Lung (tissue), 12 donors: ENCODE measurements around the gene TMEM125. TPM values are rescaled to one million over a fixed set of nuclear protein-coding genes. Genes with fewer than 3 reads are reported as not detected.

Experiments used
- ATAC-seq: fragments of 200-7000 bp; cut with Tn5 transposase; one replicate; pipeline ENCODE4 v1.9.1; 2020; ENCODE audit warnings: moderate number of reproducible peaks; ENCODE audit not compliant: insufficient read depth, low FRiP score
- DNase-seq, 3 donors: peaks; one replicate each; pipeline ENCODE4 v3.0.0-alpha.2; 2013 to 2017
- H3K27ac ChIP-seq, 2 donors: one replicate each; pipeline ENCODE4 v1.5.1; 2013; ENCODE audit warnings: mild to moderate bottlenecking in 2 of 2, moderate library complexity in 2 of 2, control low read depth in 1 of 2, inconsistent platforms in 1 of 2, low read depth in 1 of 2, low read length in 1 of 2
- H3K27me3 ChIP-seq, 3 donors: one replicate each; pipeline ENCODE4 v1.5.1; 2013; ENCODE audit warnings: low read length in 2 of 3; ENCODE audit not compliant: control insufficient read depth in 3 of 3, insufficient read depth in 3 of 3
- H3K36me3 ChIP-seq, 4 donors: one replicate each; pipeline ENCODE4 v1.5.1; 2013; ENCODE audit warnings: low read length in 4 of 4, mild to moderate bottlenecking in 1 of 4, moderate library complexity in 1 of 4; ENCODE audit not compliant: control insufficient read depth in 4 of 4, insufficient read depth in 4 of 4
- H3K4me1 ChIP-seq, 5 donors: one replicate each; pipeline ENCODE4 v1.5.1; 2013; ENCODE audit warnings: low read length in 5 of 5, mild to moderate bottlenecking in 2 of 5, moderate library complexity in 1 of 5; ENCODE audit not compliant: control insufficient read depth in 5 of 5, insufficient read depth in 5 of 5
- H3K4me3 ChIP-seq: one replicate; pipeline ENCODE4 v1.5.1; 2013; ENCODE audit warnings: mild to moderate bottlenecking, control low read depth, moderate library complexity
- H3K9ac ChIP-seq, 2 donors: one replicate each; pipeline ENCODE4 v1.5.1; 2013; ENCODE audit warnings: low read length in 2 of 2, control low read depth in 1 of 2; ENCODE audit not compliant: insufficient read depth in 1 of 2
- H3K9me3 ChIP-seq, 4 donors: one replicate each; pipeline ENCODE4 v1.5.1; 2013; ENCODE audit warnings: low read length in 3 of 4, mild to moderate bottlenecking in 1 of 4, moderate library complexity in 1 of 4; ENCODE audit not compliant: control insufficient read depth in 4 of 4, insufficient read depth in 3 of 4
- WGBS, 2 donors: extraction: QIAGEN DNeasy Blood & Tissue Kit; methylation state at CpG; one replicate each; pipeline ENCODE4 v1.1.7; 2013; 5-methylcytosine and 5-hydroxymethylcytosine counted together
- polyA plus RNA-seq, 2 donors: library from polyadenylated mRNA; stranded (reverse); fragments of 200-250 nt; gene quantifications; one replicate each; pipeline ENCODE4 v1.2.1, GENCODE V29; 2013
- total RNA-seq, 2 donors: library from RNA; depleted of rRNA in 1 of 2; stranded (reverse); fragments of >200 nt in 1 of 2; gene quantifications; one replicate each; pipeline ENCODE4 v1.2.1, GENCODE V29; 2014 to 2021
- TF ChIP-seq, protein P1 (sequence below): IDR thresholded peaks from 2 replicates; pipeline ENCODE4 v1.5.1; 2012; ENCODE audit warnings: mild to moderate bottlenecking; ENCODE audit errors: control extremely low read depth, extremely low read depth
- donor health status: control.
- donor health status: control.
- donor health status: Bipolar disorder and iron deficiency.
- donor health status: healthy.
- donor health status: DM: yes; HTN: yes; CAD: no.

Gene TMEM125
- total and polyA plus RNA-seq, 4 donors, result 41.0 to 228 (median 114) TPM

DNA sequence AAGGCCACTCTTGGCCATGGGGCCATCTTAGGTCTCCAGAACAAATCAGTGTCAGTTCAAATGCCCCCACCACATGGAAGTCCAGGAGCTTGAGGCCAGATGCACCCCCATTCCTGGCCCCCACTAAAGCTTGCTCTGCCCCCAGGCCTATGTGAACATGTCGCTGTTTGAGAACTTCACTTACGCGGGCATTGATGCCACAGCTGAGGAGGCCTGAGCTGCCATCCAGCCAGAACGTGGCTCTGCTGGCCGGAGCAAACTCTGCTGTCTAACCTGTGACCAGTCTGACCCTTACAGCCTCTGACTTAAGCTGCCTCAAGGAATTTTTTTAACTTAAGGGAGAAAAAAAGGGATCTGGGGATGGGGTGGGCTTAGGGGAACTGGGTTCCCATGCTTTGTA is 52.7 kb downstream of the TMEM125 start:
- peaks cover 0 to 6% (median 0%) of the 10 kb centered on the region in 5 donors for H3K4me1 ChIP-seq
- H3K9ac ChIP-seq, result no peak overlapping the region
- H3K36me3 ChIP-seq, result peaks cover 0 to 10% (median 0%) of the 10 kb centered on the region in 4 donors
- WGBS, 2 donors, result 96 to 97% methylated on average over 5 of the region's 5 CpGs
- H3K9me3 ChIP-seq, result peaks cover 0 to 5% (median 2%) of the 10 kb centered on the region in 4 donors
- ATAC-seq (no peak), DNase-seq (no peak)
- no peaks in the 10 kb centered on the region for H3K27me3 ChIP-seq
- H3K4me3 ChIP-seq, result no peak overlapping the region
- no peak overlapping the region for H3K27ac ChIP-seq
- TF ChIP-seq, protein P1, sequence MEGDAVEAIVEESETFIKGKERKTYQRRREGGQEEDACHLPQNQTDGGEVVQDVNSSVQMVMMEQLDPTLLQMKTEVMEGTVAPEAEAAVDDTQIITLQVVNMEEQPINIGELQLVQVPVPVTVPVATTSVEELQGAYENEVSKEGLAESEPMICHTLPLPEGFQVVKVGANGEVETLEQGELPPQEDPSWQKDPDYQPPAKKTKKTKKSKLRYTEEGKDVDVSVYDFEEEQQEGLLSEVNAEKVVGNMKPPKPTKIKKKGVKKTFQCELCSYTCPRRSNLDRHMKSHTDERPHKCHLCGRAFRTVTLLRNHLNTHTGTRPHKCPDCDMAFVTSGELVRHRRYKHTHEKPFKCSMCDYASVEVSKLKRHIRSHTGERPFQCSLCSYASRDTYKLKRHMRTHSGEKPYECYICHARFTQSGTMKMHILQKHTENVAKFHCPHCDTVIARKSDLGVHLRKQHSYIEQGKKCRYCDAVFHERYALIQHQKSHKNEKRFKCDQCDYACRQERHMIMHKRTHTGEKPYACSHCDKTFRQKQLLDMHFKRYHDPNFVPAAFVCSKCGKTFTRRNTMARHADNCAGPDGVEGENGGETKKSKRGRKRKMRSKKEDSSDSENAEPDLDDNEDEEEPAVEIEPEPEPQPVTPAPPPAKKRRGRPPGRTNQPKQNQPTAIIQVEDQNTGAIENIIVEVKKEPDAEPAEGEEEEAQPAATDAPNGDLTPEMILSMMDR, result no peak

Other genes with a start within 250 kb of the TMEM125 start
- 10 to 100 TPM; 35.9 to 65.3 TPM for gene EBNA1BP2, start 97.7 kb upstream of the TMEM125 start, total RNA-seq
- 10 to 100 TPM; 51.5 to 99.4 TPM for gene EBNA1BP2, start 97.7 kb upstream of the TMEM125 start, polyA plus RNA-seq
- 10 to 100 TPM; 10.4 to 12.3 TPM for gene CFAP57, start 97.7 kb upstream of the TMEM125 start, total RNA-seq
- 1 to 10 TPM; 1.7 to 2.2 TPM for gene CFAP57, start 97.7 kb upstream of the TMEM125 start, polyA plus RNA-seq
- gene C1orf210, start 15.6 kb downstream of the TMEM125 start, total RNA-seq, result 10 to 100 TPM; 10.4 to 24.7 TPM
- 10 to 100 TPM; 17.2 to 25.9 TPM for gene C1orf210, start 15.6 kb downstream of the TMEM125 start, polyA plus RNA-seq
- 100 to 1,000 TPM in 1 of 2 donors, 10 to 100 TPM in 1; 52.3 to 133 TPM for gene TIE1, start 31.0 kb downstream of the TMEM125 start, total RNA-seq
- 10 to 100 TPM; 20.5 to 31.9 TPM for gene TIE1, start 31.0 kb downstream of the TMEM125 start, polyA plus RNA-seq
- under 1 TPM; 0.63 to 0.67 TPM for gene MPL, start 67.8 kb downstream of the TMEM125 start, total RNA-seq
- gene MPL, start 67.8 kb downstream of the TMEM125 start, polyA plus RNA-seq, result under 1 TPM; 0.12 to 0.23 TPM
- 1 to 10 TPM; 4.8 to 6.1 TPM for gene CDC20, start 89.0 kb downstream of the TMEM125 start, total RNA-seq
- gene CDC20, start 89.0 kb downstream of the TMEM125 start, polyA plus RNA-seq, result 1 to 10 TPM; 3.6 to 5.6 TPM
- gene ELOVL1, start 98.0 kb downstream of the TMEM125 start, total RNA-seq, result 100 to 1,000 TPM in 1 of 2 donors, 10 to 100 TPM in 1; 41.2 to 126 TPM
- 100 to 1,000 TPM in 1 of 2 donors, 10 to 100 TPM in 1; 79.1 to 174 TPM for gene ELOVL1, start 98.0 kb downstream of the TMEM125 start, polyA plus RNA-seq
- gene MED8, start 119.8 kb downstream of the TMEM125 start, total RNA-seq, result 10 to 100 TPM; 35.5 to 44.4 TPM
- 10 to 100 TPM; 35.9 to 45.1 TPM for gene MED8, start 119.8 kb downstream of the TMEM125 start, polyA plus RNA-seq
- gene SZT2, start 119.9 kb downstream of the TMEM125 start, total RNA-seq, result 10 to 100 TPM; 48.5 to 71.5 TPM
- 10 to 100 TPM; 15.2 to 31.8 TPM for gene SZT2, start 119.9 kb downstream of the TMEM125 start, polyA plus RNA-seq
- 10 to 100 TPM; 66.5 to 72.4 TPM for gene HYI, start 183.9 kb downstream of the TMEM125 start, total RNA-seq
- gene HYI, start 183.9 kb downstream of the TMEM125 start, polyA plus RNA-seq, result 100 to 1,000 TPM in 1 of 2 donors, 10 to 100 TPM in 1; 35.8 to 103 TPM